Measurements from ENCODE around the gene MPI. TPM values are rescaled to one million over a fixed set of nuclear protein-coding genes. Genes with fewer than 3 reads are reported as not detected.
"Not testable (repeated sequence)": the region's sequence is repeated elsewhere in the genome, so short reads cannot be mapped to it uniquely, and the experiment has no call there.

MPI gene
- polyA plus RNA-seq, 1 of the 3 experiments (the other 2 are of a cell fraction), result 58.2 TPM

- Histone ChIP-seq H3K9me2 (no peaks in the 10 kb centered on the region), H3K4me3 (ENCODE audit: low read depth in 2 of 2, low read length in 1 of 2) (peak overlapping the region; percentile 86 to 89), H3K79me2 (ENCODE audit: insufficient read depth) (peaks cover 24% of the 10 kb centered on the region), H3F3A (replicated peaks; ENCODE audit: insufficient read depth) (peaks cover 2% of the 10 kb centered on the region), H4K20me1 (ENCODE audit: insufficient read depth) (no peaks in the 10 kb centered on the region), H3K9me3 (no peaks in the 10 kb centered on the region), H3K4me1 (ENCODE audit: control insufficient read depth in 1 of 2, insufficient read depth in 2 of 2, low read depth in 1 of 2, low read length in 1 of 2) (peaks cover 0 to 18% of the 10 kb centered on the region in 2 experiments; a peak in 3 of 4 replicates), H3K9ac (peak overlapping the region; percentile 88), H3K27me3 (ENCODE audit: insufficient read depth) (no peaks in the 10 kb centered on the region), H3K4me2 (peak overlapping the region; percentile 90), H2AFZ (ENCODE audit: low read depth) (peak overlapping the region; percentile 88), H3K27ac (ENCODE audit: low read depth in 2 of 2, low read length in 1 of 2) (peak overlapping the region; percentile 58 to 84), H3K36me3 (replicated peaks in 1 of 2; ENCODE audit: control insufficient read depth in 1 of 2, insufficient read depth in 2 of 2, low read length in 1 of 2) (peaks cover 17 to 25% of the 10 kb centered on the region in 2 experiments)
- ChIA-PET POLR2A (interaction anchor here (1.0 to 3.0 kb wide), 8 partner anchors 10 to 136 kb away, joined by 3 to 17 read pairs (median 8); partner anchors contain the start of genes MPI and SCAMP5), CTCF (interaction anchor here (1.7 to 2.5 kb wide), 3 partner anchors 42 to 137 kb away, joined by 7 to 22 read pairs (median 18); no protein-coding TSS in a partner anchor)
- 69% methylated on average over 8 of the region's 8 CpGs for WGBS (ENCODE audit: low lambda C conversion rate)
- DNase-seq, result no peak
- TF ChIP-seq MXI1 (IDR thresholded peaks at IDR 0.05; ENCODE audit: low read depth, low read length) (peak; percentile 9; the same call in 1 of the 2 replicates), GABPA (IDR thresholded peaks at IDR 0.05; ENCODE audit: low read depth) (0 out of 2 replicates have a peak, but pooled peaks have one; percentile 1), EP300 (IDR thresholded peaks at IDR 0.05; ENCODE audit: borderline replicate concordance in 1 of 2, low read depth in 1 of 2, low read length in 1 of 2) (no peak)
These were observed 17.5 kb downstream of the MPI start for GRCh38 chr15:74907163-74907870.

GRCh38 chr15:74908635-74909034 lies 18.8 kb downstream of the MPI start:
- H3K4me2 ChIP-seq, result no peak overlapping the region
- POLR2A ChIA-PET, result no interaction called here
- no peaks in the 10 kb centered on the region for H3K27me3 ChIP-seq (ENCODE audit: insufficient read depth)
- peaks cover 0 to 18% of the 10 kb centered on the region in 2 experiments; a peak in 3 of 4 replicates for H3K4me1 ChIP-seq (ENCODE audit: control insufficient read depth in 1 of 2, insufficient read depth in 2 of 2, low read depth in 1 of 2, low read length in 1 of 2)
- 100% methylated on average over 1 of the region's 4 CpGs for WGBS (ENCODE audit: low lambda C conversion rate)
- H3K9ac ChIP-seq, result no peak overlapping the region
- H2AFZ ChIP-seq (ENCODE audit: low read depth), result no peak overlapping the region
- no peak for DNase-seq
- peaks cover 4% of the 10 kb centered on the region for H3F3A ChIP-seq (replicated peaks; ENCODE audit: insufficient read depth)
- peaks cover 24% of the 10 kb centered on the region for H3K79me2 ChIP-seq (ENCODE audit: insufficient read depth)
- H3K36me3 ChIP-seq (replicated peaks in 1 of 2; ENCODE audit: control insufficient read depth in 1 of 2, insufficient read depth in 2 of 2, low read length in 1 of 2), result peaks cover 15 to 16% of the 10 kb centered on the region in 2 experiments
- no peaks in the 10 kb centered on the region for H4K20me1 ChIP-seq (ENCODE audit: insufficient read depth)
- CTCF ChIA-PET, result interaction anchor here (1.6 kb wide), 1 partner anchor 9 kb away, joined by 3 read pairs; no protein-coding TSS in a partner anchor
- no peaks in the 10 kb centered on the region for H3K9me2 ChIP-seq
- no peak for TF ChIP-seq TEAD4 (IDR thresholded peaks at IDR 0.05; ENCODE audit: borderline replicate concordance, insufficient read depth)
- no peak overlapping the region for H3K4me3 ChIP-seq (ENCODE audit: low read depth in 2 of 2, low read length in 1 of 2)
- no peak overlapping the region for H3K27ac ChIP-seq (ENCODE audit: low read depth in 2 of 2, low read length in 1 of 2)
- no peaks in the 10 kb centered on the region for H3K9me3 ChIP-seq

- Histone ChIP-seq H3K79me2 (ENCODE audit: insufficient read depth) (no peaks in the 10 kb centered on the region), H3K4me2 (no peak overlapping the region), H2AFZ (ENCODE audit: low read depth) (no peak overlapping the region), H3K27ac (ENCODE audit: low read depth in 2 of 2, low read length in 1 of 2) (no peak overlapping the region), H3K9me2 (no peaks in the 10 kb centered on the region), H3K9me3 (no peaks in the 10 kb centered on the region), H4K20me1 (ENCODE audit: insufficient read depth) (no peaks in the 10 kb centered on the region), H3K36me3 (replicated peaks in 1 of 2; ENCODE audit: control insufficient read depth in 1 of 2, insufficient read depth in 2 of 2, low read length in 1 of 2) (peaks cover 5 to 21% of the 10 kb centered on the region in 2 experiments), H3K4me3 (ENCODE audit: low read depth in 2 of 2, low read length in 1 of 2) (no peak overlapping the region), H3K4me1 (ENCODE audit: control insufficient read depth in 1 of 2, insufficient read depth in 2 of 2, low read depth in 1 of 2, low read length in 1 of 2) (no peaks in the 10 kb centered on the region), H3F3A (replicated peaks; ENCODE audit: insufficient read depth) (peaks cover 10% of the 10 kb centered on the region), H3K9ac (no peak overlapping the region), H3K27me3 (ENCODE audit: insufficient read depth) (no peaks in the 10 kb centered on the region)
- ChIA-PET POLR2A (interaction anchor here (1.5 kb wide), 1 partner anchor 11 kb away, joined by 4 read pairs; no protein-coding TSS in a partner anchor), CTCF (interaction anchor here (0.8 to 5.0 kb wide), 5 partner anchors 9 to 439 kb away, joined by 3 to 32 read pairs (median 4); no protein-coding TSS in a partner anchor)
- no peak for DNase-seq
- TF ChIP-seq EP300 (IDR thresholded peaks at IDR 0.05; ENCODE audit: borderline replicate concordance in 1 of 2, low read depth in 1 of 2, low read length in 1 of 2) (no peak), ELF1 (IDR thresholded peaks at IDR 0.05) (no peak)
- WGBS (ENCODE audit: low lambda C conversion rate), result 94% methylated on average over 9 of the region's 9 CpGs
These were observed 23.2 kb downstream of the MPI start for GRCh38 chr15:74913041-74913440.

DNA sequence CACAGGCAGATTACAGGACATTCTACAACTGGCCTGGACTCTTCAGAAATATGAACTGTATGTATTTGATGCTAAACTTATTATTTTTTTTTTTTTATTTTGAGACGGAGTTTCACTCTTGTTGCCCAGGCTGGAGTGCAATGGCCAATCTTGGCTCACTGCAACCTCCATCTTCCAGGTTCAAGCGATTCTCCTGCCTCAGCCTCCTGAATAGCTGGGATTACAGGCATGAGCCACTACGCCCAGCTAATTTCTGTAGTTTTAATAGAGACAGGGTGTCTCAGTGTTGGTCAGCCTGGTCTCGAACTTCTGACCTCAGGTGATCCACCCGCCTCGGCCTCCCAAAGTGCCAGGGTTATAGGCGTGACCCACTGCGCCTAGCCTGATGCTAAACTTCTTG lies 24.0 kb downstream of the MPI start:
- not testable (repeated sequence) for H3K9me2 ChIP-seq; H3K27ac ChIP-seq (ENCODE audit: low read depth in 2 of 2, low read length in 1 of 2); H3K79me2 ChIP-seq (ENCODE audit: insufficient read depth); H3K4me3 ChIP-seq (ENCODE audit: low read depth in 2 of 2, low read length in 1 of 2); H3K4me2 ChIP-seq; H3F3A ChIP-seq (replicated peaks; ENCODE audit: insufficient read depth); H3K9ac ChIP-seq; H3K4me1 ChIP-seq (ENCODE audit: control insufficient read depth in 1 of 2, insufficient read depth in 2 of 2, low read depth in 1 of 2, low read length in 1 of 2); H2AFZ ChIP-seq (ENCODE audit: low read depth); DNase-seq; H4K20me1 ChIP-seq (ENCODE audit: insufficient read depth); H3K9me3 ChIP-seq; H3K27me3 ChIP-seq (ENCODE audit: insufficient read depth)
- 97% methylated on average over 8 of the region's 8 CpGs for WGBS (ENCODE audit: low lambda C conversion rate)
- CTCF ChIA-PET, result interaction anchor here (0.8 to 5.0 kb wide), 5 partner anchors 10 to 439 kb away, joined by 3 to 32 read pairs (median 4); no protein-coding TSS in a partner anchor
- peaks cover 9 to 24% of the 10 kb centered on the region in 2 experiments for H3K36me3 ChIP-seq (replicated peaks in 1 of 2; ENCODE audit: control insufficient read depth in 1 of 2, insufficient read depth in 2 of 2, low read length in 1 of 2)
- POLR2A ChIA-PET, result interaction anchor here (0.8 kb wide), 1 partner anchor 137 kb away, joined by 3 read pairs; no protein-coding TSS in a partner anchor

Measured in SK-N-SH (cell line).